ENCODE results near the gene EIF5B.

DNA sequence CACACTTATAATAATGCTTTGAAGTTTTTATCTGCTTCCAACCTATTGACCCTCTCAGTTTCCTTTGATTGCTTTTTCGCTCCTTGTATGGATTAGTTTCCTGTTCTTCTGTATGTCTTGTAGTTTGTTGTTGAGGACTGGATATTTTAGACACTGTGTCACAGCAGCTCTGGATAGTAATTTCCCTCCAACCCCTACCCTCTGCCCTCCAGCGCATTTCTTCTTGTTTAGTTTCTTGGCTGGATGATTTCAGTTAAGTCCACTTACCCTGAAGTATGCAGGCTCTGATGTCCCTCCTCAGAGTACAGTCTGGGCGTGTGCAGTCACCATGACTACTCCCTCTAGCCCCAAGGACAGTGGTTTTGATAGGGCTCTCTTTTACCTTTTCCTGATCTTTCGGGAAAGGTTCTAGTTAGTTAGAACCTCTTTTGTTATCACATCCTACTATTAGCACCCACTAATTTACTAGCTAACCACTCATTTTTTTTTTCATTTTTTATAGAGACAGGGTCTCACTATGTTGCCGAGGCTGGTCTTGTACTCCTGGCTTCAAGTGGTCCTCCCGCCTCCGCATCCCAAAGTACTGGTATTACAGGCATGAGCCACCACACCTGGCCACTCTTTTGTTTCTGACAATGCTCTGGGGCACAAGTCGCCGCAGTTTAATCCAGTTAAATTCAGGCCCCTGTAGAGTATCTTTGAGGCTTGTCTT is 19.9 kb upstream of the EIF5B start:
- TF ChIP-seq CTCF (conservative IDR thresholded peaks at IDR 0.05; ENCODE audit: low read depth, low read length), result no peak
- no peak for TF ChIP-seq MAZ (IDR thresholded peaks at IDR 0.05; ENCODE audit: borderline replicate concordance, low read depth, low read length)
- TF ChIP-seq USF2 (IDR thresholded peaks at IDR 0.05; ENCODE audit: low read depth, low read length), result no peak
- TF ChIP-seq RFX5 (IDR thresholded peaks at IDR 0.05; ENCODE audit: low read depth, low read length), result no peak
- TF ChIP-seq POLR2A (IDR thresholded peaks at IDR 0.05; ENCODE audit: low read depth, low read length), result no peak
- no peak for TF ChIP-seq SMC3 (IDR thresholded peaks at IDR 0.05; ENCODE audit: low read depth, low read length)
- no peak for TF ChIP-seq RAD21 (IDR thresholded peaks at IDR 0.05; ENCODE audit: low read length)
- TF ChIP-seq NFE2L2 (IDR thresholded peaks at IDR 0.05; ENCODE audit: low read depth, low read length), result no peak
- TF ChIP-seq CEBPB (IDR thresholded peaks at IDR 0.05; ENCODE audit: low read depth, low read length), result no peak
- TF ChIP-seq RCOR1 (IDR thresholded peaks at IDR 0.05; ENCODE audit: insufficient replicate concordance, low read length), result no peak
- TF ChIP-seq MAFK (IDR thresholded peaks at IDR 0.05; ENCODE audit: low read depth, low read length), result no peak
- TF ChIP-seq FOS (IDR thresholded peaks at IDR 0.05; ENCODE audit: low read depth, low read length), result no peak
- no peak for TF ChIP-seq MXI1 (IDR thresholded peaks at IDR 0.05; ENCODE audit: borderline replicate concordance, low read depth, low read length)
- TF ChIP-seq ELK1 (IDR thresholded peaks at IDR 0.05; ENCODE audit: borderline replicate concordance, low read depth, low read length), result no peak
